GM18502 (cell line): ENCODE results near the gene UMPS.

Source experiments
- ATAC-seq: cut with Tn5 transposase; IDR thresholded peaks from one replicate; pipeline ENCODE4 v1.9.1; 2021; ENCODE audit warnings: mild to moderate bottlenecking; ENCODE audit not compliant: unreplicated experiment, poor library complexity

Gene UMPS

GRCh38 chr3:124793054-124793739 lies 62.9 kb downstream of the UMPS start:
- ATAC-seq = no peak

GRCh38 chr3:124796477-124796876 lies 66.2 kb downstream of the UMPS start:
- ATAC-seq = no peak

GRCh38 chr3:124797426-124797945 lies 67.2 kb downstream of the UMPS start:
- no peak for ATAC-seq
